ENCODE data around the gene SMYD3. TPM values are rescaled to one million over a fixed set of nuclear protein-coding genes. Genes with fewer than 3 reads are reported as not detected.

The SMYD3 gene
- total and polyA plus RNA-seq, 2 of the 13 experiments (the other 11 are each of a cell fraction or from before 2014, with no cell fraction given): 27.7 to 35.8 TPM

DNA sequence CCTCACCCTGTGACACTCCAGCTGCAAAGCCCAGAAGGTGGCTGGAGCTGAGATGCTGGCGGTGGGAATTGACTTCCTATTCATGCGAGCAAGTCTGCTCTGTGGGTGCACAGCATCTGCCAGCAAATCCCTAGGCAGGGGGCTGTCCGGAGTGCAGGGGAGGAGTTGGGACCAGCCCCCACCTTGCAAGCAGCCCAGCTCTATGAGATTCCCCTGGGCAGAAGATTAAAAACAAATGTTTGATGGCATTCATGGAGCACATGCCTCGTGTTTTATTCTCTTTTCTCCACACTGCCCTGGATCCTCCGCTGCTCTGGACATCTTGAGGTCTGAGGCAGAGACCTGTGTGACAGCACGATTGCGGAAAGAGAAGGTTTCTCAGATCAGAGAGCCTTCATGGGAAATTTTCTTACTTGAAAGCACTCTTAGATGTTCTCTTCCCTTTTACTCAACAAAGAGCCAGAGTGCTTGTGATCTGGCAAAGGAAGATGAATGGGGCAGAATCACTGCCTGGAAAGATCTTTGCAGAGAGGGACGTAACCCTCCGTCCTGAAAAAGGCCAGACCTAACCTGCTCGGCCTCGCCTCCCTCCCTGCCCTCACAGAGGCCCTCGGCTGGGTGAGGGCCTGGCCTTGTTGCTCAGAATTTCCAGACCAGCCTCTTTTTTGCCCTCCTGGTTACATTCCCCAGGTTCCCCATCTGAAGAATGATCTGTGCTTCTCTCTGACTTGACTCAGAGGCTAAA is 755.2 kb downstream of the SMYD3 start:
- Histone ChIP-seq H3K27ac (ENCODE audit: extremely low read length, insufficient read depth, low read length) (no peak overlapping the region), H3K36me3 (replicated peaks in 1 of 2; ENCODE audit: control insufficient read depth in 1 of 2, insufficient read depth in 2 of 2, low read length in 2 of 2) (no peaks in the 10 kb centered on the region), H3K4me3 (replicated peaks in 1 of 3; ENCODE audit: insufficient read depth in 1 of 3, low read depth in 2 of 3, low read length in 3 of 3) (no peak overlapping the region), H3K9ac (ENCODE audit: insufficient read depth, low read depth, low read length) (no peak overlapping the region), H3K4me1 (ENCODE audit: insufficient read depth, low read length) (no peaks in the 10 kb centered on the region), H3K9me3 (ENCODE audit: low read length) (no peaks in the 10 kb centered on the region), H3K4me2 (ENCODE audit: low read depth, low read length) (no peak overlapping the region), H4K20me1 (ENCODE audit: insufficient read depth, low read length) (no peaks in the 10 kb centered on the region), H3K27me3 (ENCODE audit: control insufficient read depth in 1 of 2, insufficient read depth in 2 of 2, low read length in 2 of 2) (no peaks in the 10 kb centered on the region), H3K79me2 (ENCODE audit: insufficient read depth, low read length) (no peaks in the 10 kb centered on the region), H2AFZ (ENCODE audit: low read length) (no peak overlapping the region)
- in situ Hi-C loops (cut with HindIII; ENCODE audit: extremely low pct_ligation_motif_present, low pct_unique_long_range_greater_than_20kb): no loop called here
- no peak for ATAC-seq
- DNase-seq (ENCODE audit: low spot score): no peak
- ChIA-PET POLR2A (no interaction called here), CTCF (ENCODE audit: low intra/inter-chr PET ratio, low total read pairs) (no interaction called here)
- intact Hi-C loops (cut with micrococcal nuclease; ENCODE audit: unreplicated experiment): no loop called here
- WGBS (ENCODE audit: low lambda C conversion rate): 90% methylated on average over 11 of the region's 12 CpGs
- BruUV-seq (replicated peaks): no TSS peak
- TF ChIP-seq ZNF672 (CRISPR knock-in tag; IDR thresholded peaks at IDR 0.05) (no peak), ZNF510 (CRISPR knock-in tag; IDR thresholded peaks at IDR 0.05; ENCODE audit: low read depth) (no peak), MTF2 (CRISPR knock-in tag; IDR thresholded peaks at IDR 0.05; ENCODE audit: borderline replicate concordance) (no peak), TEAD2 (CRISPR knock-in tag; IDR thresholded peaks at IDR 0.05) (no peak), ZNF501 (CRISPR knock-in tag; IDR thresholded peaks at IDR 0.05) (no peak), ZSCAN30 (CRISPR knock-in tag; IDR thresholded peaks at IDR 0.05) (no peak), HNRNPH1 (optimal IDR thresholded peaks at IDR 0.05; ENCODE audit: low read depth, low read length) (no peak), NFE2L1 (CRISPR knock-in tag; IDR thresholded peaks at IDR 0.05; ENCODE audit: borderline replicate concordance) (no peak), ZNF382 (CRISPR knock-in tag; IDR thresholded peaks at IDR 0.05; ENCODE audit: borderline replicate concordance) (no peak), KDM1A (CRISPR knock-in tag; IDR thresholded peaks at IDR 0.05) (no peak)
- TF ChIP-seq, protein P1, sequence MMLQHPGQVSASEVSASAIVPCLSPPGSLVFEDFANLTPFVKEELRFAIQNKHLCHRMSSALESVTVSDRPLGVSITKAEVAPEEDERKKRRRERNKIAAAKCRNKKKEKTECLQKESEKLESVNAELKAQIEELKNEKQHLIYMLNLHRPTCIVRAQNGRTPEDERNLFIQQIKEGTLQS (CRISPR knock-in tag; IDR thresholded peaks at IDR 0.05): no peak
- TF ChIP-seq, protein P2, sequence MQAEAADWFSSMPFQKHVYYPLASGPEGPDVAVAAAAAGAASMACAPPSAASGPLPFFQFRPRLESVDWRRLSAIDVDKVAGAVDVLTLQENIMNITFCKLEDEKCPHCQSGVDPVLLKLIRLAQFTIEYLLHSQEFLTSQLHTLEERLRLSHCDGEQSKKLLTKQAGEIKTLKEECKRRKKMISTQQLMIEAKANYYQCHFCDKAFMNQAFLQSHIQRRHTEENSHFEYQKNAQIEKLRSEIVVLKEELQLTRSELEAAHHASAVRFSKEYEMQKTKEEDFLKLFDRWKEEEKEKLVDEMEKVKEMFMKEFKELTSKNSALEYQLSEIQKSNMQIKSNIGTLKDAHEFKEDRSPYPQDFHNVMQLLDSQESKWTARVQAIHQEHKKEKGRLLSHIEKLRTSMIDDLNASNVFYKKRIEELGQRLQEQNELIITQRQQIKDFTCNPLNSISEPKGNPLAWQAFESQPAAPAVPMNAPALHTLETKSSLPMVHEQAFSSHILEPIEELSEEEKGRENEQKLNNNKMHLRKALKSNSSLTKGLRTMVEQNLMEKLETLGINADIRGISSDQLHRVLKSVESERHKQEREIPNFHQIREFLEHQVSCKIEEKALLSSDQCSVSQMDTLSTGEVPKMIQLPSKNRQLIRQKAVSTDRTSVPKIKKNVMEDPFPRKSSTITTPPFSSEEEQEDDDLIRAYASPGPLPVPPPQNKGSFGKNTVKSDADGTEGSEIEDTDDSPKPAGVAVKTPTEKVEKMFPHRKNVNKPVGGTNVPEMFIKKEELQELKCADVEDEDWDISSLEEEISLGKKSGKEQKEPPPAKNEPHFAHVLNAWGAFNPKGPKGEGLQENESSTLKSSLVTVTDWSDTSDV (CRISPR knock-in tag; IDR thresholded peaks at IDR 0.05): no peak
- FAIRE-seq: no peak
